Glomerular endothelial cell (primary cell): Measurements from ENCODE around the gene OR6C4. TPM values are rescaled to one million over a fixed set of nuclear protein-coding genes. Genes with fewer than 3 reads are reported as not detected.
"Not testable (repeated sequence)": the region's sequence is repeated elsewhere in the genome, so short reads cannot be mapped to it uniquely, and the experiment has no call there.

Experiments used
- DNase-seq: peaks from one replicate; pipeline ENCODE4 v3.0.0-alpha.2; 2011; ENCODE audit warnings: low read depth, low spot score; ENCODE audit errors: extremely low read depth
- total RNA-seq: library from RNA; depleted of rRNA; stranded (reverse); fragments of >200 nt; gene quantifications from 2 replicates; pipeline ENCODE4 v1.2.3, GENCODE V29; 2015

The OR6C4 gene
- not detected in 2 replicates for total RNA-seq

DNA sequence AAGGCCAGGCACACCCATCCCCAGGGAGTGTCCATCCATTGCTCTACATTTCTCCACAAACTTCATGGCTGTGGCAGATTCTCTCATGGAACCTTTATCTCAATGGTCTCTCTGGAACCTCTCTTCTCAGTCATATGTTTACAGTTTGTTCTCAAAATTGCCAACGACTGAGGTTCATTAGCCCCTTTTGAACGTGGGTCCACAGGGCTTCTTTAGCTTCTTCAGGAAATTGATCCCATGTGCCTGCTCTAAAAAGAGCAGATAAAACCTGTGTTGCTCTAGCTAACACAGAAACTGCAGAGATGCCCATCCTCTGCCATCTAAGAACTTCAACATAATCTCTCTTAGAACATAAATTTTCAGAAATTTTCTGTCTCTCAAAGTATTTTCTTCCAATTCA, at the start of gene OR6C4:
Gene OR6C4 (plus strand): TSS at position 301 of the 400 bp plus-strand sequence. CDS start 1,625 bp downstream, outside the sequence.
- no peak for DNase-seq

DNA sequence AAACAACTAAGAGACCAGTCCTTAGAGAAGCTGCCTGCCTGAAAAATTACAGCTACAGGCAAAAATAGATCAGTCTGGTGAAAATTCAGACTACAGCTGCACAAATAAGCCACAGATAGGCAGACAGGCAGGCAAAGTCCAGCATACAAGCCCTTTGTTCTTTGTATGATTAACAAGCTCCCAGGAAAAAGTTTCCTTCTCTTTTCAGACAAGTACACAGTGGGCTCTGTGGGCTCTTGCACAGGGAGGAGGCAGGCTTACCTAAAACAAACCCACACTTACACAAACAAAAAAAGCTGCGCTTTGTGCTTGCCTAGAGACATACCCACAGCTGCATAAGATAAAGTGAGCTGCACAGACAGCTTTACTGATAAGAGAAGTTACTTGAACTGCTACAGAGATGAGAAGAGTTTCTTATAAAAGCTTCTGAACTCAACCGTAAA, 49.6 kb upstream of the OR6C4 start:
- DNase-seq, result no peak

DNA sequence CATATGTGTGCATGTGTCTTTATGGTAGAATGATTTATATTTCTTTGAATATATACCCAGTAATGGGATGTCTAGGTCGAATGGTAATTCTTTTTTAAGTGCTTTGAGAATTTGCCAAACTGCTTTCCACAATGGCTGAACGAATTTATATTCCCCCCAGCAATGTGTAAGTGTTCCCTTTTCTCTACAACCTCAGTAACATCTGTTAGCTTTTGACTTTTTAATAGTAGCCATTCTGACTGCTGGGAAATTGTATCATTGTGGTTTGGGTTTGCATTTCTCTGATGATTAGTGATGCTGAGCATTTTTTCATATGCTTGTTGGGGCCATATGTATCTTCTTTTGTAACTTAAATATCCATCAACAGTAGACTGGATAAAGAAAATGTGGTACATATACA, 47.8 kb upstream of the OR6C4 start:
- DNase-seq, result no peak

DNA sequence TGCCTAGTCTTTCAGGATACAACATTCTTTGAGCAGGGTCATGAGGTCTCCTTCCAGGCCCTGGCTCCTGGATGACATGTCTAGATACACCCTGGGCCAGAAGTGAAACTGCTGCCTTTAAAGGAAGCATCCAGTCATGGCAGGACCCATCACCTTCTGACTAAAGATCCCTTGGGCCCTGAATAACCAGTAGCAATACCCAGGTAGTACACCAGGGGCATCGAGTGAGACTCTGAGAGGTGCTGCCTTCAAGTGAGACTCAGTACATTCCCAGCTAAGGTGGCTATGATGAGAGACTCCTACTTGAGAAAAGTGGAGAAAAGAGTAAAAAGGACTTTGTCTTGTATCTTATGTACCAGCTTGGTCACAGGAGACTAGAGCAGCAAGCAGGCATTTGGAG, 33.7 kb upstream of the OR6C4 start:
- DNase-seq, result no peak

DNA sequence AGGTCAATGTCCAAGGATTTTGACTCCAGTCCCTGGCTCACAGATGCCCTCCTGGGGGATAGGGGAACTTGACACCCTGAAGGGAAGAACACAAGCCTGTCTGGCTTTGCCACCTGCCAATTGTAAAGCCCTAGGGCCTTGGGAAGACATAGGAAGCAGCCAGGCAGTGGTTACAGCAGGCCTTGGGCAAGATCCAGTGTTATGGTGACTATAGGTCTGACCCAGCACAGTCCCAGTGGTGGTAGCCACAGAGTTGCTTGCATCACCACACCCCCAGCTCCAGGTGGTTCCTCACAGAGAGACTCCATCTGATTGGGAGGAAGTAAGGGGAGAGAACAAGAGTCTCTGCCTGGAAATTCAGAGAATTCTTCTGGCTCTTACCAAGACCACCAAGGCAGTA, 33.0 kb upstream of the OR6C4 start:
- no peak for DNase-seq

DNA sequence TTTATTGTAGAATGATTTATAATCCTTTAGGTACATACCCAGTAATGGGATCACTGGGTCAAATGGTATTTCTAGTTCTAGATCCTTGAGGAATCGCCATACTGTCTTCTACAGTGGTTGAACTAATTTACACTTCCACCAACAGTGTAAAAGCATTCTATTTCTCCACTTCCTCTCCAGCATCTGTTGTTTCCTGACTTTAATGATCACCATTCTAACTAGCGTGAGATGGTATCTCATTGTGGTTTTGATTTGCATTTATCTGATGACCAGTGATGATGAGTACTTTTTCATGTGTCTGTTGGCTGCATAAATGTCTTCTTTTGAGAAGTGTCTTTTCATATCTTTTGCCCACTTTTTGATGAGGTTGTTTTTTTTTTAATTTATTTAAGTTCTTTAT, 1.2 kb upstream of the OR6C4 start:
- not testable (repeated sequence) for DNase-seq

DNA sequence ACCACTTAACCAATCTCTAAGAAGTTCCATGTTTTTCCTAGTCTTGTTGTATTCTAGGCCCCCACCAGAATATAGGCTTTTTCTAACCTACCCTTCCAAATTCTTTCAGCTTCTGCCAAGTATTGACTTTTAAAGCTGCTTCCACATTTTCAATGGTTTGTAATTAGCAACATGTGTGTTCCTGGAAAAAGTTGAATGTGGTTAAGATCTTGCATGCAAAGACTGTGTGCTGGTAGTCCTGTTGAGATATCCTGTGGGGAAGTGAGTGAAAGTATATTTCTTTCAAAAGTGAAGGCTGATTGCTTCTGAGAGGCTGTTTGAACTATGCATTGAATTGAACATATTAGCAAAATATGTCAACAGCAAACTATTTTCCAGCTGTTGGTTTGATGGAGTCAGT, 646 bp upstream of the OR6C4 start:
- no peak for DNase-seq

DNA sequence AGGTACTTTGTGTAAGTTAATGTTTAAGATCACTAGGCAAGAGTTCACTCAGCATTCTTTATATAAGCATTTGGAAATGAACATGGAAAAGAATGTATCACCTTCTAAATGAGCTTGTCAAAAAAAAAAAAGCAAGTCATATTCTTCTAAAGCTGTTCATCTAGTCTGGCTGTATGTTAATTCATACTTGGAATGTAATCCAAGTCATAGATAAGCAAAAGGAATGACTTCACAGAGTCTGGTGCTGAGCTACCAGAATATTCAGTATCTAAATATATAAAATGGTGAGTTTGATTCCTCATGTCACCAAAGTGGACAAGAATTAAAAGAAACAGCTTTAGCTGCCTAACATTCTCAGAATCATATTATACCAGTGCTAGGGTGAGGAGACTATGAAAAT, 4.9 kb downstream of the OR6C4 start:
- DNase-seq, result no peak

DNA sequence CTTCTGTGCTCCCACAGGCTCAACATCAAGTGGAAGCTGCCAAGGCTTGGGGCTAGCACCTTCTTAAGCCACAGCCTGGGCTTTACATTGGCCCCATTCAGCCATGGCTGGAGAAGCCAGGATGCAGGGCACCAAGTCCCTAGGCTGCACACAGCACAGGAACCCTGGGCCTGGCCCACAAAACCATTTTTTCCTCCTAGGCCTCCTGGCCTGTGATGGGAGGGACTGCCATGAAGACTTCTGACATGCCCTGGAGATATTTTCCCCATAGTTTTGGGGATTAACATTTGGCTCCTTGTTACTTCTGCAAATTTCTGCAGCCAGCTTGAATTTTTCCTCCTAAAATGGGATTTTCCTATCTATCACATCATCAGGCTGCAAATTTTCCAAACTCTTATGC, 20.7 kb downstream of the OR6C4 start:
- not testable (repeated sequence) for DNase-seq

DNA sequence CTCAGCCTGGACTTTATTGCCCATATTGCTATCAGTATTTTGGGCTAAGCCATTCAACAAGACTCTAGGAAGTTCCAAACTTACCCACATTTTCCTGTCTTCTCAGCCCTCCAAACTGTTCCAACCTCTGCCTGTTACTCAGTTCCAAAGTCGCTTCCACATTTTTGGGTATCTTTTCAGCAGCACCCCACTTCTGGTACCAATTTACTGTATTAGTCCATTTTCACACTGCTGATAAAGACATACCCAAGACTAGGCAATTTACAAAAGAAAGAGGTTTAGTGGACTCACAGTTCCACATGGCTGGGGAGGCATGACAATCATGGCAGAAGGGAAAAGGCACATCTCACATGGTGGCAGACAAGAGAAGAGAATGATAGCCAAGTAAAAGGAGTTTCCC, 21.3 kb downstream of the OR6C4 start:
- not testable (repeated sequence) for DNase-seq

DNA sequence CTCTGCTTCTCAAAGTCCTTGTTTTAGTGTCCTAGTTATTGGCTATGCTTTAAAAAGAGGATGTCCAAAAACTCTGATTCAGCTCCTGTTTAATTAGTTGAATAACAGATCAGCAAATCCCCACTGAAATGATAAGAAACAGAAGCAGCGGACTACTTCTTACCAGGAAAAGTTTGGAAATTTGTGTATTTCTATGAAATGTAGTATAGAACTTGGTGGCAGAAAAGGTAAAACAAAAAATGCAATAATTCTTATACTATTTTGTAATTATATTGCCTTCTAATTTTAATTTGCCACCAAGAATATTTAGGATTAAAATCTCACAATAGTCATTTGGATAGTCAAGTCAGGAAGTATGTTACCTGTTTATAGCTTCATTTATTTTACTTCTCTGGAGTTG, 22.8 kb downstream of the OR6C4 start, which contains the start of gene OR2AP1:
Gene OR2AP1 (plus strand): TSS at position 301 of the 400 bp plus-strand sequence. CDS start 1,947 bp downstream, outside the sequence.
- no peak for DNase-seq

DNA sequence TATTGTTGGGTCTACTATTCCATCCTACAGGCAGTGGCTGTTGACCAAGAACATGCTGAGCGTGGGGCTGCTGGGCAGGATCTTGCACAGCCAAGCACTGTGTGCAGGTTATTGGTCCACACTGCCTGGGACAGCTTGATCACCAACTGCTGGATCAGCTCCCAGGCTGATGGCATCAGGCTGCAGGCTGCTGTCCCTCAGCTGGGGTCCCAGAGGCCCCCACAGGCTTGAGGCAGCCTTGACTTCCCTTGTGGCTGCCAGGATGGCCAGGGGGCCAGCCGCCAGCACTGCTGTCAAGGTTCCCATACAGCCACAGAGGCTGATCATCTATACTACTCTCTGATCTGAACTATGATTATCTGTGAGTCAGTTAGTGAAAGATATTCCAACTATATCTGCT, 32.7 kb downstream of the OR6C4 start:
- no peak for DNase-seq

DNA sequence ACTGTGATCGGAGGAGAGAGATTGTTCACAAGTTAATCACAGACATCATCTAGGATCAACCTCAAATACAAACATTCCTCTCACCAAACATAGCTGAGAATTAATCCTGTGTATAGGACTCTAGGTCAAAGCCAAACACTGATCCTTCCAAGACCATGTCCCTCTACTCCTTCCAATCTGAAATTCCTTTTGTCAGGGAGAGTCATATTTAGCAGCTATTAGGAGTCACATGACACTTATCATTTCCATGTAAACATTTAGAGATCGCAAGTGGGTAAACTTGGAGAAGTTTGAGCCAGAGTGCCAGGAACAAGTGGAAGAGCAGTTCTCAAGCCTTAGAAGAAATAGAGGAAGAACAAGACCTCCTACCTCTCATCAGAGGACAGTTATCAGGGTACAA, 36.4 kb downstream of the OR6C4 start:
- no peak for DNase-seq

DNA sequence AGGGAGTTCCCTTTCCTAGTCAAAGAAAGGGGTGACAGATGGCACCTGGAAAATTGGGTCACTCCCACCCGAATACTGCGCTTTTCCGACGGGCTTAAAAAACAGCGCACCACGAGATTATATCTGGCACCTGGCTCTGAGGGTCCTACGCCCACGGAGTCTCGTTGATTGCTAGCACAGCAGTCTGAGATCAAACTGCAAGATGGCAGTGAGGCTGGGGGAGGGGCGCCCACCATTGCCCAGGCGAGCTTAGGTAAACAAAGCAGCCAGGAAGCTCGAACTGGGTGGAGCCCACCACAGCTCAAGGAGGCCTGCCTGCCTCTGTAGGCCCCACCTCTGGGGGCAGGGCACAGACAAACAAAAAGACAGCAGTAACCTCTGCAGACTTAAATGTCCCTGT, 40.8 kb downstream of the OR6C4 start:
- DNase-seq, result not testable (repeated sequence)

Other genes with a start within 250 kb of the OR6C4 start
- not detected in 2 replicates for gene OR6C1, start 235.3 kb upstream of the OR6C4 start, total RNA-seq
- not detected in 2 replicates for gene OR6C3, start 218.9 kb upstream of the OR6C4 start, total RNA-seq
- not detected in 2 replicates for gene OR6C75, start 186.6 kb upstream of the OR6C4 start, total RNA-seq
- not detected in 2 replicates for gene OR6C65, start 149.1 kb upstream of the OR6C4 start, total RNA-seq
- gene OR6C76, start 123.3 kb upstream of the OR6C4 start, total RNA-seq, result not detected in 2 replicates
- gene OR6C2, start 105.5 kb upstream of the OR6C4 start, total RNA-seq, result not detected in 2 replicates
- not detected in 2 replicates for gene OR6C70, start 79.5 kb upstream of the OR6C4 start, total RNA-seq
- not detected in 2 replicates for gene OR6C68, start 57.2 kb upstream of the OR6C4 start, total RNA-seq
- gene OR2AP1, start 22.9 kb downstream of the OR6C4 start, total RNA-seq, result not detected in 2 replicates
- not detected in 2 replicates for gene OR10P1, start 87.3 kb downstream of the OR6C4 start, total RNA-seq
- 0.18 and 0.82 TPM in 2 replicates for gene ITGA7, start 158.3 kb downstream of the OR6C4 start, total RNA-seq
- 112 and 126 TPM in 2 replicates for gene BLOC1S1, start 166.4 kb downstream of the OR6C4 start, total RNA-seq
- gene RDH5, start 170.8 kb downstream of the OR6C4 start, total RNA-seq, result 1.0 and 2.6 TPM in 2 replicates
- 1,119 and 1,154 TPM in 2 replicates for gene CD63, start 179.4 kb downstream of the OR6C4 start, total RNA-seq
- gene GDF11, start 193.5 kb downstream of the OR6C4 start, total RNA-seq, result 6.1 and 12.5 TPM in 2 replicates